OCI-LY7 (cell line): ENCODE data around the gene CEP78.

Source experiments
- CTCF ChIP-seq: fragments of 200-600 bp; sonication (generic); conservative IDR thresholded peaks from 2 replicates; pipeline ENCODE4 v1.5.1; 2014; ENCODE audit warnings: mild to moderate bottlenecking, antibody characterized with exemption, low read length, moderate library complexity, mixed read lengths
- EZH2phosphoT487 ChIP-seq: fragments of 200-600 bp; sonication (generic); IDR thresholded peaks from 2 replicates; pipeline ENCODE4 v1.6.1; 2018; ENCODE audit warnings: low read depth, borderline replicate concordance, mild to moderate bottlenecking, mixed run types, antibody characterized with exemption, low read length, moderate library complexity, mixed read lengths

GRCh38 chr9:78289474-78289873 lies 53.6 kb downstream of the CEP78 start:
- no peak for TF ChIP-seq CTCF
- TF ChIP-seq EZH2phosphoT487: no peak
